ENCODE results near the gene SLC2A1. TPM values are rescaled to one million over a fixed set of nuclear protein-coding genes. Genes with fewer than 3 reads are reported as not detected.
"Not testable (repeated sequence)": the region's sequence is repeated elsewhere in the genome, so short reads cannot be mapped to it uniquely, and the experiment has no call there.

SLC2A1 gene
- total RNA-seq, 4 donors from 2014 or later: 488 to 2,308 (median 910) TPM

- no peak overlapping the region for H3K4me3 ChIP-seq (ENCODE audit: low read depth, poor library complexity, severe bottlenecking)
- DNase-seq (ENCODE audit: low spot score in 2 of 2): no peak
- TF ChIP-seq CTCF (IDR thresholded peaks at IDR 0.05) (no peak), POLR2A (IDR thresholded peaks at IDR 0.05) (no peak)
- 85 to 89% methylated on average over 4 of the region's 4 CpGs for WGBS, 2 donors
- intact Hi-C loops (cut with DNase I; ENCODE audit: low total_unique reads): no loop called here
Measured at GRCh38 chr1:42921769-42922168, 36.9 kb downstream of the SLC2A1 start.

GRCh38 chr1:42919651-42920050 lies 39.0 kb downstream of the SLC2A1 start:
- intact Hi-C loops (cut with DNase I; ENCODE audit: low total_unique reads); H3K4me3 ChIP-seq (ENCODE audit: low read depth, poor library complexity, severe bottlenecking); DNase-seq (ENCODE audit: low spot score in 2 of 2): not testable (repeated sequence)
- 76 to 81% methylated on average over 5 of the region's 5 CpGs for WGBS, 2 donors

GRCh38 chr1:42917241-42917495 lies 41.5 kb downstream of the SLC2A1 start:
- no peak overlapping the region for H3K4me3 ChIP-seq (ENCODE audit: low read depth, poor library complexity, severe bottlenecking)
- WGBS, 2 donors: 85 to 98% methylated on average over 7 to 13 of the region's 15 CpGs
- DNase-seq (ENCODE audit: low spot score in 2 of 2): no peak
- TF ChIP-seq POLR2A (IDR thresholded peaks at IDR 0.05): no peak
- no peak for TF ChIP-seq CTCF (IDR thresholded peaks at IDR 0.05)
- intact Hi-C loops (cut with DNase I; ENCODE audit: low total_unique reads): no loop called here

GRCh38 chr1:42915456-42915855 lies 43.2 kb downstream of the SLC2A1 start:
- intact Hi-C loops (cut with DNase I; ENCODE audit: low total_unique reads): no loop called here
- TF ChIP-seq CTCF (IDR thresholded peaks at IDR 0.05) (no peak), POLR2A (IDR thresholded peaks at IDR 0.05) (no peak)
- 86 to 89% methylated on average over 3 of the region's 3 CpGs for WGBS, 2 donors

GRCh38 chr1:42914092-42914627 lies 44.5 kb downstream of the SLC2A1 start:
- intact Hi-C loops (cut with DNase I; ENCODE audit: low total_unique reads): loop anchor here (5.0 kb wide), 1 partner anchor 158 kb away; no protein-coding TSS in a partner anchor
- TF ChIP-seq POLR2A (IDR thresholded peaks at IDR 0.05): no peak
- TF ChIP-seq CTCF (IDR thresholded peaks at IDR 0.05): no peak
- no peak overlapping the region for H3K4me3 ChIP-seq (ENCODE audit: low read depth, poor library complexity, severe bottlenecking)
- 79 to 90% methylated on average over 2 of the region's 2 CpGs for WGBS, 2 donors
- DNase-seq (ENCODE audit: low spot score in 2 of 2): no peak

More at GRCh38 chr1:42915456-42915855, 43.2 kb downstream of the SLC2A1 start:
- DNase-seq (ENCODE audit: low spot score in 2 of 2): no peak
- H3K4me3 ChIP-seq (ENCODE audit: low read depth, poor library complexity, severe bottlenecking): no peak overlapping the region

- H3K4me3 ChIP-seq (ENCODE audit: low read depth, poor library complexity, severe bottlenecking): no peak overlapping the region
- 43 to 47% methylated on average over 5 of the region's 5 CpGs for WGBS, 2 donors
- intact Hi-C loops (cut with DNase I; ENCODE audit: low total_unique reads): loop anchor here (5.0 kb wide), 1 partner anchor 159 kb away; no protein-coding TSS in a partner anchor
- TF ChIP-seq POLR2A (IDR thresholded peaks at IDR 0.05): no peak
- TF ChIP-seq CTCF (IDR thresholded peaks at IDR 0.05): peak in 2 of 3 donors; percentile 18 to 87
- DNase-seq (ENCODE audit: low spot score in 2 of 2): peak in 1 of 2 donors; percentile 70
Measured at GRCh38 chr1:42913426-42914091, 45.1 kb downstream of the SLC2A1 start.

All from lower leg skin (tissue), 4 donors.